H9 (cell line): ENCODE data around the gene TMEM233. TPM values are rescaled to one million over a fixed set of nuclear protein-coding genes. Genes with fewer than 3 reads are reported as not detected.
A peak's percentile ranks its signal among the peaks of the same experiment; 100 is the strongest.

Experiments
- DNase-seq: peaks from one replicate; pipeline ENCODE4 v3.0.0-alpha.2; 2017
- H2AFZ ChIP-seq: one replicate; pipeline ENCODE4 v1.6.1; 2013; ENCODE audit warnings: mild to moderate bottlenecking, low read length, control low read depth, moderate library complexity
- H2AK5ac ChIP-seq: 2 replicates; pipeline ENCODE4 v1.6.1; 2013; ENCODE audit warnings: low read length, control low read depth, mixed read lengths; ENCODE audit not compliant: insufficient read length
- H2BK120ac ChIP-seq: one replicate; pipeline ENCODE4 v1.6.1; 2013; ENCODE audit warnings: low read depth, mild to moderate bottlenecking, low read length, control low read depth, inconsistent platforms; ENCODE audit not compliant: poor library complexity, severe bottlenecking
- H2BK12ac ChIP-seq: 2 replicates; pipeline ENCODE4 v1.6.1; 2013; ENCODE audit warnings: low read length, control low read depth, mixed read lengths, low read depth; ENCODE audit not compliant: insufficient read length
- H2BK15ac ChIP-seq: 2 replicates; pipeline ENCODE4 v1.6.1; 2013; ENCODE audit warnings: low read depth, low read length, control low read depth
- H2BK20ac ChIP-seq: one replicate; pipeline ENCODE4 v1.6.1; 2013; ENCODE audit warnings: low read depth, mild to moderate bottlenecking, low read length, control low read depth, inconsistent platforms; ENCODE audit not compliant: poor library complexity, severe bottlenecking
- H2BK5ac ChIP-seq: 2 replicates; pipeline ENCODE4 v1.6.1; 2013; ENCODE audit warnings: low read length, control low read depth, mixed read lengths; ENCODE audit not compliant: insufficient read length
- H3K14ac ChIP-seq: 2 replicates; pipeline ENCODE4 v1.6.1; 2013; ENCODE audit warnings: low read length, control low read depth; ENCODE audit not compliant: insufficient read depth
- H3K18ac ChIP-seq: 2 replicates; pipeline ENCODE4 v1.6.1; 2013; ENCODE audit warnings: low read depth, mild to moderate bottlenecking, mixed read lengths, low read length, control low read depth; ENCODE audit not compliant: insufficient read length
- H3K23ac ChIP-seq: 2 replicates; pipeline ENCODE4 v1.6.1; 2013; ENCODE audit warnings: low read length, control low read depth, mixed read lengths, low read depth; ENCODE audit not compliant: insufficient read length
- H3K23me2 ChIP-seq: 2 replicates; pipeline ENCODE4 v1.6.1; 2013; ENCODE audit warnings: low read depth, mild to moderate bottlenecking, mixed read lengths, low read length, control low read depth; ENCODE audit not compliant: insufficient read length, poor library complexity, severe bottlenecking
- H3K27ac ChIP-seq: 2 replicates; pipeline ENCODE4 v1.5.1; 2013; ENCODE audit warnings: low read length, control low read depth, mixed read lengths, low read depth; ENCODE audit not compliant: insufficient read length
- H3K27me3 ChIP-seq: 2 replicates; pipeline ENCODE4 v1.6.1; 2013; ENCODE audit warnings: low read length, control low read depth, inconsistent platforms; ENCODE audit not compliant: insufficient read depth
- H3K4ac ChIP-seq: 2 replicates; pipeline ENCODE4 v1.6.1; 2013; ENCODE audit warnings: low read depth, mild to moderate bottlenecking, control low read depth, inconsistent platforms, low read length, moderate library complexity
- H3K4me1 ChIP-seq: 2 replicates; pipeline ENCODE4 v1.6.1; 2013; ENCODE audit warnings: low read length, control low read depth, inconsistent platforms; ENCODE audit not compliant: insufficient read depth
- H3K4me2 ChIP-seq: 2 replicates; pipeline ENCODE4 v1.6.1; 2013; ENCODE audit warnings: low read length, control low read depth, mixed read lengths; ENCODE audit not compliant: insufficient read length, insufficient read depth
- H3K56ac ChIP-seq: 2 replicates; pipeline ENCODE4 v1.6.1; 2013; ENCODE audit warnings: low read depth, mild to moderate bottlenecking, mixed read lengths, low read length, control low read depth; ENCODE audit not compliant: insufficient read length
- H3K79me1 ChIP-seq: 2 replicates; pipeline ENCODE4 v1.6.1; 2013; ENCODE audit warnings: low read depth, mild to moderate bottlenecking, moderate library complexity, low read length, control low read depth, inconsistent platforms; ENCODE audit not compliant: insufficient read depth, poor library complexity, severe bottlenecking
- H3K79me2 ChIP-seq: 2 replicates; pipeline ENCODE4 v1.6.1; 2013; ENCODE audit warnings: low read length, control low read depth, inconsistent platforms; ENCODE audit not compliant: insufficient read depth
- H3K9ac ChIP-seq: 2 replicates; pipeline ENCODE4 v1.6.1; 2013; ENCODE audit warnings: low read length, control low read depth, mixed read lengths; ENCODE audit not compliant: insufficient read length; ENCODE audit errors: extremely low read depth
- H3K9me3 ChIP-seq: one replicate; pipeline ENCODE4 v1.6.1; 2013; ENCODE audit warnings: low read depth, low read length, inconsistent platforms; ENCODE audit not compliant: control insufficient read depth
- H3T11ph ChIP-seq: one replicate; pipeline ENCODE4 v1.6.1; 2013; ENCODE audit warnings: mild to moderate bottlenecking, low read length, control low read depth, inconsistent platforms
- H4K20me1 ChIP-seq: one replicate; pipeline ENCODE4 v1.6.1; 2013; ENCODE audit not compliant: control insufficient read depth, insufficient read length, insufficient read depth
- H4K5ac ChIP-seq: 2 replicates; pipeline ENCODE4 v1.6.1; 2013; ENCODE audit warnings: low read depth, mild to moderate bottlenecking, mixed read lengths, low read length, control low read depth; ENCODE audit not compliant: insufficient read length
- H4K8ac ChIP-seq: replicated peaks from 2 replicates; pipeline ENCODE4 v1.6.1; 2013; ENCODE audit warnings: low read length, control low read depth, mixed read lengths, low read depth; ENCODE audit not compliant: insufficient read length
- H4K91ac ChIP-seq: 2 replicates; pipeline ENCODE4 v1.6.1; 2013; ENCODE audit warnings: low read depth, mild to moderate bottlenecking, moderate library complexity, mixed read lengths, low read length, control low read depth; ENCODE audit not compliant: insufficient read length
- H3K27ac Mint-ChIP-seq, 3 experiments: 2 replicates in 2 of 3; 3 replicates in 1 of 3; pipeline ENCODE4 v1.8.0; 2020 to 2021; ENCODE audit warnings: mixed read lengths in 3 of 3, mild to moderate bottlenecking in 1 of 3, moderate library complexity in 1 of 3
- H3K27me3 Mint-ChIP-seq: 2 replicates; pipeline ENCODE4 v1.8.0; 2021; ENCODE audit warnings: low read depth, mild to moderate bottlenecking, moderate library complexity, mixed read lengths
- H3K36me3 Mint-ChIP-seq, 3 experiments: 2 replicates in 2 of 3; 3 replicates in 1 of 3; pipeline ENCODE4 v1.8.0; 2020 to 2021; ENCODE audit warnings: low read depth in 3 of 3, mixed read lengths in 3 of 3; ENCODE audit not compliant: insufficient read depth in 1 of 3
- H3K4me1 Mint-ChIP-seq, 2 experiments: 2 replicates each; pipeline ENCODE4 v1.8.0; 2020; ENCODE audit warnings: mixed read lengths in 2 of 2
- H3K4me3 Mint-ChIP-seq, 2 experiments: 2 replicates in 1 of 2; 3 replicates in 1 of 2; pipeline ENCODE4 v1.8.0; 2020 to 2021; ENCODE audit warnings: mild to moderate bottlenecking in 2 of 2, mixed read lengths in 2 of 2, moderate library complexity in 1 of 2
- H3K9me3 Mint-ChIP-seq, 2 experiments: 2 replicates in 1 of 2; 3 replicates in 1 of 2; pipeline ENCODE4 v1.8.0; 2020; ENCODE audit warnings: mild to moderate bottlenecking in 2 of 2, mixed read lengths in 2 of 2, moderate library complexity in 1 of 2
- CTCF ChIP-seq: fragments of 200-600 bp; sonication (generic); conservative IDR thresholded peaks from 3 replicates; pipeline ENCODE4 v1.8.0; 2021; ENCODE audit warnings: antibody characterized with exemption, mild to moderate bottlenecking
- WGBS: extraction: QIAGEN DNeasy Blood & Tissue Kit; methylation state at CpG from one replicate; pipeline ENCODE4 v1.1.7; 2013; ENCODE audit warnings: missing lambda C conversion rate, low lambda C conversion rate, mixed read lengths; ENCODE audit not compliant: insufficient read length; ENCODE audit errors: extremely low coverage; 5-methylcytosine and 5-hydroxymethylcytosine counted together
- total RNA-seq: library from RNA; stranded (reverse); gene quantifications from 2 replicates; pipeline ENCODE4 v1.2.1, GENCODE V29; 2021

TMEM233 gene
- total RNA-seq, 1 experiment from 2014 or later = not detected

GRCh38 chr12:119673634-119674033 is 80.1 kb downstream of the TMEM233 start:
- TF ChIP-seq CTCF = no peak
- H3K36me3 Mint-ChIP-seq = peaks cover 60 to 90% (median 85%) of the 10 kb centered on the region in 3 experiments
- no peak for DNase-seq
- H2BK12ac ChIP-seq = no peak overlapping the region
- no peak overlapping the region for H3K23ac ChIP-seq
- peaks cover 5 to 12% of the 10 kb centered on the region in 2 experiments for H3K4me1 Mint-ChIP-seq
- no peak overlapping the region for H3K56ac ChIP-seq
- no peak overlapping the region for H3K14ac ChIP-seq
- H3K4me1 ChIP-seq = no peaks in the 10 kb centered on the region
- H3K23me2 ChIP-seq = no peaks in the 10 kb centered on the region
- H3K79me2 ChIP-seq = no peaks in the 10 kb centered on the region
- H3K9me3 ChIP-seq = no peaks in the 10 kb centered on the region
- H3K27ac ChIP-seq = no peak overlapping the region
- no peak overlapping the region for H3K4me2 ChIP-seq
- no peak overlapping the region for H2BK20ac ChIP-seq
- no peak overlapping the region for H3K4me3 Mint-ChIP-seq
- H2BK5ac ChIP-seq = no peak overlapping the region
- H3K27me3 ChIP-seq = no peaks in the 10 kb centered on the region
- H4K20me1 ChIP-seq = no peaks in the 10 kb centered on the region
- no peak overlapping the region for H4K8ac ChIP-seq
- H3K9ac ChIP-seq = no peak overlapping the region
- H3K27me3 Mint-ChIP-seq = no peaks in the 10 kb centered on the region
- H4K91ac ChIP-seq = no peak overlapping the region
- no peak overlapping the region for H4K5ac ChIP-seq
- no peak overlapping the region for H3K18ac ChIP-seq
- H2BK120ac ChIP-seq = no peak overlapping the region
- H3K79me1 ChIP-seq = peaks cover 4% of the 10 kb centered on the region
- no peak overlapping the region for H3K4ac ChIP-seq
- H3T11ph ChIP-seq = no peak overlapping the region
- H2BK15ac ChIP-seq = no peak overlapping the region
- H3K9me3 Mint-ChIP-seq = no peaks in the 10 kb centered on the region
- no CpG with 5 or more reads among the region's 7 CpGs for WGBS
- no peak overlapping the region for H2AFZ ChIP-seq
- H2AK5ac ChIP-seq = no peak overlapping the region
- H3K27ac Mint-ChIP-seq = 0 out of 7 replicates have a peak overlapping the region, but pooled peaks of 1 of the 3 experiments have one; percentile 59
